ENCODE measurements around the gene ZNF436.

GRCh38 chr1:23367451-23367790 lies 2.2 kb downstream of the ZNF436 start:
- TF ChIP-seq EP300 (IDR thresholded peaks at IDR 0.05) = no peak
- TF ChIP-seq CTCF (IDR thresholded peaks at IDR 0.05) = no peak
